OCI-LY1 (cell line): ENCODE results near the gene FSTL3.

Experiments used
- H2AFZ ChIP-seq: fragments of 200-600 bp; sonication (generic), shearing (Covaris generic); 2 replicates; pipeline ENCODE4 v1.6.0; 2014; ENCODE audit warnings: antibody characterized with exemption, mild to moderate bottlenecking, low read length
- H3F3A ChIP-seq: fragments of 200-600 bp; sonication (generic), shearing (Covaris generic); 2 replicates; pipeline ENCODE4 v1.6.0; 2014; ENCODE audit warnings: mild to moderate bottlenecking, antibody characterized with exemption, low read length, moderate library complexity; ENCODE audit not compliant: insufficient read depth
- H3K27ac ChIP-seq: fragments of 200-600 bp; sonication (generic); 2 replicates; pipeline ENCODE4 v1.5.1; 2014; ENCODE audit warnings: low read length, mixed run types, mild to moderate bottlenecking, low read depth; ENCODE audit not compliant: poor library complexity, severe bottlenecking
- H3K27me3 ChIP-seq: fragments of 200-600 bp; sonication (generic); 2 replicates; pipeline ENCODE4 v1.6.0; 2014; ENCODE audit warnings: antibody characterized with exemption, mild to moderate bottlenecking, low read length, moderate library complexity; ENCODE audit not compliant: insufficient read depth
- H3K36me3 ChIP-seq: fragments of 200-600 bp; sonication (generic); 2 replicates; pipeline ENCODE4 v1.6.1; 2014; ENCODE audit warnings: mild to moderate bottlenecking, antibody characterized with exemption, low read length, moderate library complexity, mixed read lengths; ENCODE audit not compliant: insufficient read depth
- H3K4me1 ChIP-seq: fragments of 200-600 bp; sonication (generic); 2 replicates; pipeline ENCODE4 v1.5.1; 2014; ENCODE audit warnings: mild to moderate bottlenecking, low read length, moderate library complexity; ENCODE audit not compliant: insufficient read depth, severe bottlenecking
- H3K4me2 ChIP-seq: fragments of 200-600 bp; sonication (generic), shearing (Covaris generic); 2 replicates; pipeline ENCODE4 v1.6.1; 2014; ENCODE audit warnings: low read length
- H3K4me3 ChIP-seq: fragments of 200-600 bp; sonication (generic); 2 replicates; pipeline ENCODE4 v1.5.1; 2014; ENCODE audit warnings: low read length, low read depth, mild to moderate bottlenecking, mixed read lengths; ENCODE audit not compliant: poor library complexity, severe bottlenecking
- H3K79me2 ChIP-seq: fragments of 200-600 bp; shearing (Covaris generic); 2 replicates; pipeline ENCODE4 v1.6.1; 2016; ENCODE audit warnings: mixed run types, low read length, mixed read lengths; ENCODE audit not compliant: insufficient read depth
- H3K9ac ChIP-seq: fragments of 200-600 bp; sonication (generic), shearing (Covaris generic); 2 replicates; pipeline ENCODE4 v1.6.1; 2014; ENCODE audit warnings: mild to moderate bottlenecking, low read length, mixed read lengths
- H3K9me2 ChIP-seq: fragments of 200-600 bp; sonication (generic), shearing (Covaris generic); 2 replicates; pipeline ENCODE4 v1.6.1; 2014; ENCODE audit warnings: low read depth, mild to moderate bottlenecking, low read length, mixed read lengths
- H3K9me3 ChIP-seq: fragments of 200-600 bp; shearing (Covaris generic); 2 replicates; pipeline ENCODE4 v1.6.1; 2014; ENCODE audit warnings: low read length, mixed read lengths
- H4K20me1 ChIP-seq: fragments of 200-600 bp; sonication (generic), shearing (Covaris generic); 2 replicates; pipeline ENCODE4 v1.6.0; 2016; ENCODE audit warnings: mild to moderate bottlenecking, low read length; ENCODE audit not compliant: insufficient read depth
- EZH2 ChIP-seq: fragments of 200-600 bp; sonication (generic), shearing (Covaris generic); IDR thresholded peaks from 2 replicates; pipeline ENCODE4 v1.8.0; 2017; ENCODE audit warnings: borderline replicate concordance, mixed run types, mild to moderate bottlenecking, antibody characterized with exemption, low read length, moderate library complexity, mixed read lengths
- TF ChIP-seq, protein P1 (sequence below): fragments of 200-600 bp; sonication (generic), shearing (Covaris generic); IDR thresholded peaks from 2 replicates; pipeline ENCODE4 v1.5.1; 2017; ENCODE audit warnings: mild to moderate bottlenecking, antibody characterized with exemption, low read length, moderate library complexity, mixed read lengths

Gene FSTL3

DNA sequence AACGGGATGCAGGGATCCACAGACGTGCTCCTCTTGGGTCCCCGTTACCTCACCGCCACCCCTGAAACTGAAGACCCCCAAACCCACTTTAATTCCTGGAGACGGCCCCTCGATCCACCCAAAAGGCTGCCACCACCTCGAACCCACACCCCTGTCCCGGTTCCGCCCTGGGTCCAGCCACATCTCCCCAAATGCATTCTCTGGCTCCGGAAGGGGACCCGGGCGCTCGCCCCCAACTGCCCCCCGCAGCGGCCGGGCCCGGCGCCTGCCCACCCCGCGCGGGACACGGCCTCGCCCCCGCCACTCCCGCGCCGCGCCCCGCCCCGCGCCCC lies 219 bp upstream of the FSTL3 start:
- peaks cover 8% of the 10 kb centered on the region; the same call in 1 of the 2 replicates for H3K27me3 ChIP-seq
- no peaks in the 10 kb centered on the region for H3K9me2 ChIP-seq
- no peak overlapping the region for H3K4me2 ChIP-seq
- H3F3A ChIP-seq, result no peaks in the 10 kb centered on the region
- H3K27ac ChIP-seq, result no peak overlapping the region
- no peaks in the 10 kb centered on the region for H3K79me2 ChIP-seq
- H3K9ac ChIP-seq, result no peak overlapping the region
- H4K20me1 ChIP-seq, result no peaks in the 10 kb centered on the region
- no peaks in the 10 kb centered on the region for H3K9me3 ChIP-seq
- H3K4me1 ChIP-seq, result peaks cover 6% of the 10 kb centered on the region
- H3K4me3 ChIP-seq, result no peak overlapping the region
- TF ChIP-seq EZH2, result no peak
- TF ChIP-seq, protein P1, sequence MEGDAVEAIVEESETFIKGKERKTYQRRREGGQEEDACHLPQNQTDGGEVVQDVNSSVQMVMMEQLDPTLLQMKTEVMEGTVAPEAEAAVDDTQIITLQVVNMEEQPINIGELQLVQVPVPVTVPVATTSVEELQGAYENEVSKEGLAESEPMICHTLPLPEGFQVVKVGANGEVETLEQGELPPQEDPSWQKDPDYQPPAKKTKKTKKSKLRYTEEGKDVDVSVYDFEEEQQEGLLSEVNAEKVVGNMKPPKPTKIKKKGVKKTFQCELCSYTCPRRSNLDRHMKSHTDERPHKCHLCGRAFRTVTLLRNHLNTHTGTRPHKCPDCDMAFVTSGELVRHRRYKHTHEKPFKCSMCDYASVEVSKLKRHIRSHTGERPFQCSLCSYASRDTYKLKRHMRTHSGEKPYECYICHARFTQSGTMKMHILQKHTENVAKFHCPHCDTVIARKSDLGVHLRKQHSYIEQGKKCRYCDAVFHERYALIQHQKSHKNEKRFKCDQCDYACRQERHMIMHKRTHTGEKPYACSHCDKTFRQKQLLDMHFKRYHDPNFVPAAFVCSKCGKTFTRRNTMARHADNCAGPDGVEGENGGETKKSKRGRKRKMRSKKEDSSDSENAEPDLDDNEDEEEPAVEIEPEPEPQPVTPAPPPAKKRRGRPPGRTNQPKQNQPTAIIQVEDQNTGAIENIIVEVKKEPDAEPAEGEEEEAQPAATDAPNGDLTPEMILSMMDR, result no peak
- no peaks in the 10 kb centered on the region for H3K36me3 ChIP-seq
- no peak overlapping the region for H2AFZ ChIP-seq

DNA sequence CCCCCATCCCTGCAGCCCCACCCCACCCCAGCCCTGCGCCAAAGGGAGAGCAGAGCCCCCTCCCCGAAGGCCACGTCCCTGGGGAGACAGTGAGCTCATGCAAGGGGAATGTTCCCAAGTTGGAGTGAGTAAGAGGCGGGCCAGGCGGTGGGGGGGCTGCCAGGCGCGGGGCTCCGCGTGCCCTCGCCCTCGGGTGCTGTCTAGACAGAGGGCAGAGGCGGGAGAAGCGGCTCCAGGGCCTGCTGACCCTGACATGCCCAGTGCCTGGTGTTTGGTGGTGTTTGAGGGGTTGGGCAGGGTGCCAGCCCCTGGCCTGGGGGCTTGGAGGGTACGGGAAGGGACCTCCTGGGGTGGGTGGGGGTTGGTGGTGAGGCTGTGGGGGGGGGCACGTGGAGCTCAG lies 1.0 kb downstream of the FSTL3 start:
- Histone ChIP-seq H4K20me1 (no peaks in the 10 kb centered on the region), H3K27ac (no peak overlapping the region), H3K9ac (no peak overlapping the region), H3K4me3 (no peak overlapping the region), H3K79me2 (no peaks in the 10 kb centered on the region), H3K36me3 (no peaks in the 10 kb centered on the region), H2AFZ (no peak overlapping the region), H3K9me3 (no peaks in the 10 kb centered on the region), H3K4me2 (no peak overlapping the region), H3F3A (no peaks in the 10 kb centered on the region), H3K27me3 (peaks cover 4% of the 10 kb centered on the region; the same call in 1 of the 2 replicates), H3K9me2 (no peaks in the 10 kb centered on the region), H3K4me1 (peaks cover 6% of the 10 kb centered on the region)
- no peak for TF ChIP-seq EZH2
- TF ChIP-seq, protein P1, result no peak

- no peak overlapping the region for H3K4me2 ChIP-seq
- H3K9me3 ChIP-seq, result no peaks in the 10 kb centered on the region
- H3K27ac ChIP-seq, result no peak overlapping the region
- H3K79me2 ChIP-seq, result no peaks in the 10 kb centered on the region
- no peaks in the 10 kb centered on the region for H3K9me2 ChIP-seq
- no peak overlapping the region for H3K9ac ChIP-seq
- H4K20me1 ChIP-seq, result no peaks in the 10 kb centered on the region
- H3K27me3 ChIP-seq, result peaks cover 4% of the 10 kb centered on the region; the same call in 1 of the 2 replicates
- H3F3A ChIP-seq, result no peaks in the 10 kb centered on the region
- H2AFZ ChIP-seq, result no peak overlapping the region
- H3K4me3 ChIP-seq, result no peak overlapping the region
- no peaks in the 10 kb centered on the region for H3K36me3 ChIP-seq
- H3K4me1 ChIP-seq, result peaks cover 6% of the 10 kb centered on the region
- no peak for TF ChIP-seq EZH2
- TF ChIP-seq, protein P1, result no peak
Observed at GRCh38 chr19:677601-678436, 1.6 kb downstream of the FSTL3 start.
